Stimulated activated CD8-positive, alpha-beta memory T cell treated with anti-CD3 and anti-CD28 coated beads, Interleukin-7, amount 100 ng/mL, for 48 hours (primary cell): ENCODE measurements around the gene UGT1A10.

Source experiments
- DNase-seq, 2 donors: peaks; one replicate each; pipeline ENCODE4 v3.0.0-alpha.2; 2020; ENCODE audit warnings: low read depth in 1 of 2; ENCODE audit errors: extremely low read depth in 1 of 2

The UGT1A10 gene

GRCh38 chr2:233819884-233820773 is 183.9 kb downstream of the UGT1A10 start:
- DNase-seq, result no peak

- no peak for DNase-seq
These were observed 184.5 kb downstream of the UGT1A10 start for GRCh38 chr2:233820774-233821105.

GRCh38 chr2:233821196-233821595 is 184.9 kb downstream of the UGT1A10 start:
- no peak for DNase-seq

GRCh38 chr2:233821709-233822100 is 185.5 kb downstream of the UGT1A10 start:
- no peak for DNase-seq

GRCh38 chr2:233822101-233822771 is 186.0 kb downstream of the UGT1A10 start:
- DNase-seq, result no peak
